ENCODE results near the gene SULT1A1.

Gene SULT1A1

GRCh38 chr16:28558456-28558855, 51.4 kb downstream of the SULT1A1 start:
- no peak for DNase-seq (ENCODE audit: low read depth in 2 of 2)

- no peak for DNase-seq (ENCODE audit: low read depth in 2 of 2)
These were observed 52.9 kb downstream of the SULT1A1 start for GRCh38 chr16:28556914-28557320.

DNA sequence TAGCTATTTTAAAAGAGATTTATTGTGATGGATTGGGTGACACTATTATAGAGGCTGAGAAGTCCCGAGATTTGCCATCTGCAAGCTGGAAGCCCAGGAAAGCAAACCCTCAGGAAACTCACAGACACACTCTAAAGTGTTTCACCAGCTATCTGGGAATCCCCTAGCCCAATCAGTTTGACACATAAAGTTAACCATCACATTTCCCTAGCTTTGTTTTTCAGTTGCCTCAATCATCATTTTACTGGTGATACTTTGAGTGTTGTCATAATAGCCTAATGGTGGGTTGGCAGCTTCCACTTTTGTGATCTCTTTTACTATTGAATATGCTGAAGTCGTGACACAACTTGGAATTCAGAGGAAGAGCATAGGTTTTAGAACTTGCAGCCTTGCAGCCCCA, 54.3 kb downstream of the SULT1A1 start:
- DNase-seq (ENCODE audit: low read depth in 2 of 2): no peak
